NB4 (cell line): ENCODE measurements around the gene CBFA2T2.

ENCODE experiments used
- MYC ChIP-seq: IDR thresholded peaks from 2 replicates; pipeline ENCODE4 v1.6.1; 2011; ENCODE audit warnings: low read depth, low read length
- POLR2A ChIP-seq: IDR thresholded peaks from 2 replicates; pipeline ENCODE4 v1.6.1; 2011; ENCODE audit warnings: mild to moderate bottlenecking; ENCODE audit not compliant: insufficient read length; ENCODE audit errors: extremely low read depth
- TF ChIP-seq, protein P1 (sequence below): IDR thresholded peaks from one replicate; pipeline ENCODE4 v1.5.1; 2012; ENCODE audit warnings: low read depth, low read length
- TF ChIP-seq, protein P2 (sequence below): IDR thresholded peaks from 2 replicates; pipeline ENCODE4 v1.6.1; 2011; ENCODE audit warnings: low read depth, low read length

DNA sequence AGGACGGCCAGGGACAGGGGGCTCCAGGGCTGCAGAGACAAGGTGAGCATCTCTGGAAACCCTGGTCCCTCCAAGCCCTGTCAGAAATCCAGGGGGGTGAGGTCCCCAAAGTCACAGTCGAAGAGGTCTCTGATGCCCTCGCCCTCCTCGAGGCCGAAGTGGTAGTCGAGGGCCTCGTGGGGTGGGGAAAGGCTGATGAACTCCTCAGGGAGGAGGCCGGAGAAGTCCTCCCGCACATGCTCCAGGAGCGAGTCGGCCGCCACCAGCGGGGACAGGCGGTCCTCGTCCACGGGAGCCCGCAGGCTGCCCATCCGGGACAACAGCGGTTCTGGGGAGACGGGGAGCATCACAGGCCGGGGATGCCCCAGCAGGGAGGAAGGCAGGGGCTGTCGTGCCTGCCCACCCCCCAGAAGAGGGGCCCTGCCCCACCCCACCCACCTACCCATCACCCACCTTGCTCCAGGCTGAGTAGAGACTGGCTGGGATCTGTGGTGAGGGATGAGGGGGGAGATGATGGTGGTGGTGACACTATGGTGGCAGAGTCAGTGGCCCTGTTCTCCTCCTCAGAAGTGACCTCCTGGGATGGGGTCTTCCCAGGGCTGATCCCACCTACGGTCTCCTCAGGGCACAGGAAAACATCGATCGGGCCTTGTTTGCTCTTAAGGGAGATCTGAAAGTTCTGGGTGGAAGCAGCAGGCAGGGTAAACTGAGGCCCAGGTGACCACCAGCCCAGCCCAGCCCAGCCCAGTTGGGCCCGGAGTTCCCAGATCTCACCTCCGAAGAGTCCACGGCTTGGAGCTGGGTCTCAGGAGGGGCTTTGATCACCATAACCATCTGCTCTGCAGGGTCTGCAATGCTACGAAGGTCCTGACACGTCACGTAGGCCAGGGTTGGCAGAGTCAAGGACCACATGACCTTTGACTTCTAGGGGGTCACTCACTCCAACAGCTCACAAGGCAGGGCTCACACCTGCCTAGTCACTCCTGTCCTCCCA lies 187.1 kb downstream of the CBFA2T2 start:
- TF ChIP-seq MYC = no peak
- TF ChIP-seq, protein P1, sequence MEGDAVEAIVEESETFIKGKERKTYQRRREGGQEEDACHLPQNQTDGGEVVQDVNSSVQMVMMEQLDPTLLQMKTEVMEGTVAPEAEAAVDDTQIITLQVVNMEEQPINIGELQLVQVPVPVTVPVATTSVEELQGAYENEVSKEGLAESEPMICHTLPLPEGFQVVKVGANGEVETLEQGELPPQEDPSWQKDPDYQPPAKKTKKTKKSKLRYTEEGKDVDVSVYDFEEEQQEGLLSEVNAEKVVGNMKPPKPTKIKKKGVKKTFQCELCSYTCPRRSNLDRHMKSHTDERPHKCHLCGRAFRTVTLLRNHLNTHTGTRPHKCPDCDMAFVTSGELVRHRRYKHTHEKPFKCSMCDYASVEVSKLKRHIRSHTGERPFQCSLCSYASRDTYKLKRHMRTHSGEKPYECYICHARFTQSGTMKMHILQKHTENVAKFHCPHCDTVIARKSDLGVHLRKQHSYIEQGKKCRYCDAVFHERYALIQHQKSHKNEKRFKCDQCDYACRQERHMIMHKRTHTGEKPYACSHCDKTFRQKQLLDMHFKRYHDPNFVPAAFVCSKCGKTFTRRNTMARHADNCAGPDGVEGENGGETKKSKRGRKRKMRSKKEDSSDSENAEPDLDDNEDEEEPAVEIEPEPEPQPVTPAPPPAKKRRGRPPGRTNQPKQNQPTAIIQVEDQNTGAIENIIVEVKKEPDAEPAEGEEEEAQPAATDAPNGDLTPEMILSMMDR = no peak
- no peak for TF ChIP-seq POLR2A
- TF ChIP-seq, protein P2, sequence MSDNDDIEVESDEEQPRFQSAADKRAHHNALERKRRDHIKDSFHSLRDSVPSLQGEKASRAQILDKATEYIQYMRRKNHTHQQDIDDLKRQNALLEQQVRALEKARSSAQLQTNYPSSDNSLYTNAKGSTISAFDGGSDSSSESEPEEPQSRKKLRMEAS = no peak
